Liver (tissue), 9 donors: ENCODE results near the gene MTHFD1L. TPM values are rescaled to one million over a fixed set of nuclear protein-coding genes. Genes with fewer than 3 reads are reported as not detected.

Experiments
- DNase-seq: peaks from one replicate; pipeline ENCODE4 v3.0.0-alpha.2; 2017; ENCODE audit warnings: low spot score
- H3K27ac ChIP-seq, 2 donors: one replicate each; pipeline ENCODE4 v1.7.0; 2013; ENCODE audit warnings: inconsistent platforms in 2 of 2, low read length in 2 of 2, control low read depth in 1 of 2, low read depth in 1 of 2, mild to moderate bottlenecking in 1 of 2
- H3K27me3 ChIP-seq, 4 donors: one replicate each; pipeline versions ENCODE4 v1.6.1 to v1.7.0; 2013; ENCODE audit warnings: low read length in 3 of 4, inconsistent platforms in 1 of 4, mild to moderate bottlenecking in 1 of 4, moderate library complexity in 1 of 4; ENCODE audit not compliant: control insufficient read depth in 4 of 4, insufficient read depth in 4 of 4
- H3K36me3 ChIP-seq, 4 donors: one replicate each; pipeline versions ENCODE4 v1.6.1 to v1.7.0; 2013; ENCODE audit warnings: low read length in 3 of 4, mild to moderate bottlenecking in 3 of 4, low read depth in 1 of 4, moderate library complexity in 1 of 4; ENCODE audit not compliant: control insufficient read depth in 4 of 4, insufficient read depth in 3 of 4
- H3K4me1 ChIP-seq, 4 donors: one replicate each; pipeline versions ENCODE4 v1.6.1 to v1.7.0; 2013; ENCODE audit warnings: low read length in 3 of 4, mild to moderate bottlenecking in 3 of 4, moderate library complexity in 1 of 4; ENCODE audit not compliant: control insufficient read depth in 4 of 4, insufficient read depth in 4 of 4
- H3K4me3 ChIP-seq, 3 donors: one replicate each; pipeline versions ENCODE4 v1.6.1 to v1.7.0; 2013; ENCODE audit warnings: low read length in 3 of 3, control low read depth in 1 of 3, low read depth in 1 of 3, mild to moderate bottlenecking in 1 of 3
- H3K9ac ChIP-seq, 2 donors: one replicate each; pipeline ENCODE4 v1.7.0; 2013; ENCODE audit warnings: low read length in 2 of 2, mild to moderate bottlenecking in 2 of 2, moderate library complexity in 2 of 2, control low read depth in 1 of 2, low read depth in 1 of 2
- H3K9me3 ChIP-seq, 4 donors: one replicate each; pipeline versions ENCODE4 v1.6.1 to v1.7.0; 2013; ENCODE audit warnings: low read length in 3 of 4; ENCODE audit not compliant: control insufficient read depth in 4 of 4
- ATF3 ChIP-seq: IDR thresholded peaks from 2 replicates; pipeline ENCODE4 v1.6.1; 2016; ENCODE audit warnings: antibody characterized with exemption
- CTCF ChIP-seq: fragments of 150-350 bp; IDR thresholded peaks from 2 replicates; pipeline ENCODE4 v1.5.1; 2017; ENCODE audit warnings: improper control_type of control experiment, low read depth, low read length; ENCODE audit not compliant: missing input control
- EGR1 ChIP-seq, 2 donors: IDR thresholded peaks; 2 replicates each; pipeline ENCODE4 v1.6.1; 2016 to 2018; ENCODE audit warnings: antibody characterized with exemption in 2 of 2, low read depth in 2 of 2
- FOXA1 ChIP-seq: IDR thresholded peaks from 2 replicates; pipeline ENCODE4 v1.6.1; 2016; ENCODE audit warnings: antibody characterized with exemption
- FOXA2 ChIP-seq: IDR thresholded peaks from 2 replicates; pipeline ENCODE4 v1.6.1; 2016; ENCODE audit warnings: antibody characterized with exemption
- HNF4A ChIP-seq, 2 donors: conservative IDR thresholded peaks; 2 replicates each; pipeline ENCODE4 v1.6.1; 2016; ENCODE audit warnings: antibody characterized with exemption in 2 of 2, mild to moderate bottlenecking in 2 of 2
- JUND ChIP-seq, 2 donors: IDR thresholded peaks; 2 replicates each; pipeline ENCODE4 v1.6.1; 2016; ENCODE audit warnings: antibody characterized with exemption in 2 of 2
- MAX ChIP-seq: IDR thresholded peaks from 2 replicates; pipeline ENCODE4 v1.6.1; 2016; ENCODE audit warnings: antibody characterized with exemption
- NR2F2 ChIP-seq: IDR thresholded peaks from 2 replicates; pipeline ENCODE4 v1.6.1; 2016; ENCODE audit warnings: antibody characterized with exemption
- RXRA ChIP-seq, 2 donors: IDR thresholded peaks; 2 replicates each; pipeline ENCODE4 v1.6.1; 2017 to 2018; ENCODE audit warnings: antibody characterized with exemption in 2 of 2, mild to moderate bottlenecking in 1 of 2
- SP1 ChIP-seq: IDR thresholded peaks from 2 replicates; pipeline ENCODE4 v1.6.1; 2018; ENCODE audit warnings: antibody characterized with exemption, mild to moderate bottlenecking
- TAF1 ChIP-seq: conservative IDR thresholded peaks from 2 replicates; pipeline ENCODE4 v1.6.1; 2016; ENCODE audit warnings: antibody characterized with exemption, mild to moderate bottlenecking
- ZBTB33 ChIP-seq: IDR thresholded peaks from 2 replicates; pipeline ENCODE4 v1.6.1; 2016; ENCODE audit warnings: antibody characterized with exemption
- WGBS: extraction: QIAGEN DNeasy Blood & Tissue Kit; methylation state at CpG from one replicate; pipeline ENCODE4 v1.1.7; 2013; 5-methylcytosine and 5-hydroxymethylcytosine counted together
- polyA plus RNA-seq, 2 donors: library from polyadenylated mRNA; stranded (reverse) in 1 of 2; unstranded in 1 of 2; fragments of 200-250 nt in 1 of 2; fragments of >200 nt in 1 of 2; fragmentation: Nextera tagmentation in 1 of 2; extraction: Ambion mirVana in 1 of 2; gene quantifications; one replicate each; pipeline versions ENCODE4 v1.2.1 to v1.2.3, GENCODE V29; 2013 to 2015
- total RNA-seq, 2 donors: library from RNA; depleted of rRNA; stranded (reverse); fragments of >200 nt; gene quantifications; one replicate each; pipeline ENCODE4 v1.2.3, GENCODE V29; 2014
- donor health status: healthy.
- donor health status: healthy.
- donor health status: healthy.
- donor health status: healthy.
- donor health status: healthy.

MTHFD1L gene
- total and polyA plus RNA-seq, 4 donors = 2.0 to 7.7 (median 2.8) TPM

- TF ChIP-seq ZBTB33 = no peak
- TF ChIP-seq NR2F2 = no peak
- TF ChIP-seq CTCF = no peak
These were observed 160.7 kb downstream of the MTHFD1L start (continued) for GRCh38 chr6:151026041-151026663.

- H3K27me3 ChIP-seq = no peaks in the 10 kb centered on the region
- WGBS = 49% methylated on average over 1 of the region's 1 CpG
- H3K27ac ChIP-seq = peak overlapping the region; percentile 1 to 6
- H3K4me1 ChIP-seq = peaks cover 0 to 5% (median 0%) of the 10 kb centered on the region in 4 donors
- H3K9ac ChIP-seq = no peak overlapping the region
- peaks cover 0 to 2% (median 0%) of the 10 kb centered on the region in 4 donors for H3K9me3 ChIP-seq
- no peak overlapping the region for H3K4me3 ChIP-seq
- no peak for DNase-seq
- TF ChIP-seq HNF4A (conservative IDR thresholded peaks at IDR 0.05) (peak; percentile 42 to 69), EGR1 (IDR thresholded peaks at IDR 0.05; ENCODE audit: low read depth in 2 of 2) (no peak), SP1 (peak; percentile 28), NR2F2 (peak; percentile 18)
- no peaks in the 10 kb centered on the region for H3K36me3 ChIP-seq
These were observed 161.8 kb downstream of the MTHFD1L start for GRCh38 chr6:151027295-151027747.

- Histone ChIP-seq H3K9me3 (peaks cover 0 to 2% (median 0%) of the 10 kb centered on the region in 4 donors), H3K27ac (peak overlapping the region; percentile 1 to 6), H3K4me1 (peaks cover 0 to 7% (median 0%) of the 10 kb centered on the region in 4 donors), H3K9ac (no peak overlapping the region), H3K36me3 (no peaks in the 10 kb centered on the region), H3K27me3 (no peaks in the 10 kb centered on the region), H3K4me3 (no peak overlapping the region)
- WGBS = 97% methylated on average over 15 of the region's 15 CpGs
- DNase-seq = no peak
- TF ChIP-seq MAX (no peak), CTCF (no peak), TAF1 (no peak), EGR1 (IDR thresholded peaks at IDR 0.05; ENCODE audit: low read depth in 2 of 2) (no peak), FOXA2 (no peak), ATF3 (no peak), RXRA (IDR thresholded peaks at IDR 0.05) (no peak), JUND (IDR thresholded peaks at IDR 0.05) (no peak), NR2F2 (no peak), FOXA1 (no peak), HNF4A (conservative IDR thresholded peaks at IDR 0.05) (no peak)
These were observed 162.7 kb downstream of the MTHFD1L start for GRCh38 chr6:151027936-151028838.
